ENCODE data around the gene TTC28. TPM values are rescaled to one million over a fixed set of nuclear protein-coding genes. Genes with fewer than 3 reads are reported as not detected.

Gene TTC28
- total and polyA plus RNA-seq, 7 donors: 0.23 to 102 (median 46.1) TPM

DNA sequence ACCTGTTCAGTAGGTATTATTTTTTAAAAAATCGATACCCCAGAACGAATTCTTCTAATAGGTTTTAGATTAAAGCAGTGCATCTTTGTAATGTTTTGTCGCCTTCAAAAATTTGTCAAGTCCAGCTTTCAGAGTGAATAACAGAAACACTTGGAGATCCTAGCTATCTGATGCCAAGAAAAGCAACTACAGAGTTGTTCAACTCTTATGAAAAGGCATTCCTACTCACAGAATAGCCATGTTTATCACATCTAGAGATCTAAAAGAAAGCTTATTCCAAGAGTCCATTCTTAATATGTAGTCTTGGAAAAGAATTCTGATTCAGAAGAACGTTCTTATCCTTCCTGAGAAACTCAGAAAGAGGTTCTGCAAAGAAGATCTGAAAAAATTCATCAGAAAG, 268.5 kb downstream of the TTC28 start:
- Histone ChIP-seq H3K27me3 (no peaks in the 10 kb centered on the region), H3K27ac (no peak overlapping the region), H3K9me3 (no peaks in the 10 kb centered on the region), H3K4me1 (peaks cover 0 to 43% (median 23%) of the 10 kb centered on the region in 4 donors), H3K36me3 (no peaks in the 10 kb centered on the region), H3K4me3 (no peak overlapping the region)
- WGBS, 2 donors: 85 to 88% methylated on average over 4 of the region's 4 CpGs
- no peak for TF ChIP-seq POLR2A (IDR thresholded peaks at IDR 0.05)
- no peak for TF ChIP-seq POLR2AphosphoS5 (IDR thresholded peaks at IDR 0.05)
- TF ChIP-seq, protein P1, sequence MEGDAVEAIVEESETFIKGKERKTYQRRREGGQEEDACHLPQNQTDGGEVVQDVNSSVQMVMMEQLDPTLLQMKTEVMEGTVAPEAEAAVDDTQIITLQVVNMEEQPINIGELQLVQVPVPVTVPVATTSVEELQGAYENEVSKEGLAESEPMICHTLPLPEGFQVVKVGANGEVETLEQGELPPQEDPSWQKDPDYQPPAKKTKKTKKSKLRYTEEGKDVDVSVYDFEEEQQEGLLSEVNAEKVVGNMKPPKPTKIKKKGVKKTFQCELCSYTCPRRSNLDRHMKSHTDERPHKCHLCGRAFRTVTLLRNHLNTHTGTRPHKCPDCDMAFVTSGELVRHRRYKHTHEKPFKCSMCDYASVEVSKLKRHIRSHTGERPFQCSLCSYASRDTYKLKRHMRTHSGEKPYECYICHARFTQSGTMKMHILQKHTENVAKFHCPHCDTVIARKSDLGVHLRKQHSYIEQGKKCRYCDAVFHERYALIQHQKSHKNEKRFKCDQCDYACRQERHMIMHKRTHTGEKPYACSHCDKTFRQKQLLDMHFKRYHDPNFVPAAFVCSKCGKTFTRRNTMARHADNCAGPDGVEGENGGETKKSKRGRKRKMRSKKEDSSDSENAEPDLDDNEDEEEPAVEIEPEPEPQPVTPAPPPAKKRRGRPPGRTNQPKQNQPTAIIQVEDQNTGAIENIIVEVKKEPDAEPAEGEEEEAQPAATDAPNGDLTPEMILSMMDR (IDR thresholded peaks at IDR 0.05): no peak
- TF ChIP-seq EP300 (IDR thresholded peaks at IDR 0.05): no peak
- intact Hi-C loops (cut with DNase I): no loop called here
- no peak for DNase-seq

DNA sequence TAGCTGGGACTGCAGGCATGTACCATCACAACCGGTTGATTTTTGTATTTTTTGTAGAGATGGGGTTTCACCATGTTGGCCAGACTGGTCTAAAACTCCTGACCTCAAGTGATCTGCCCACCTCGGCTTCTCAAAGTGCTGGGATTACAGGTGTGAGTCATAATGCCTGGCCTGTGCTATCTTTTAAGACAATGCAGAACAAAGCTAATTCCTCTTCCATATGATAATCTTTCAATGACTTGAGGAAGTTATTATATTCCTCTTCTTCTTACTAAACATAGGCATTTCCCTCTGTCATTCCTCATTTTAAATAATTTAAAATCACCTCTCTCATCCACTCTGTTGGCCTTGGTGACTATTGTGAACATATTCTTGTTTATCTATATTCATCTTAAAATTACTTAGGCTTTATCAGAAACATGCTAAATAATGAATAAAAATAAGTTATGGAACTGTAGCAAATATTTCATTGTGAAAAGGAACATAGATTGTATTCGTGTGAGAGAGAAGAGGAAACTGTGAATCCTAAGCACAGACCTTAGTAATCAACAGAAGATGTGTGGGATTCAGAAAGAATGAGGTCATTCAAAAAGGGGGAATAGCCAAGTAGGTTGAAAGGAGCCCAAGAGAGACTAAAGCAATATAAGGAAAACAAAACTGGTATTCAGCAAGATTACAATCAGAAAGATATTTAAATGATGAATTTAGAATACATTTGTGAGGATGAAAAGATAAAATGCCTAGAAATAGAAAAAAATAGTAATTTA, 269.4 kb downstream of the TTC28 start:
- intact Hi-C loops (cut with DNase I): no loop called here
- Histone ChIP-seq H3K4me1 (peaks cover 0 to 43% (median 23%) of the 10 kb centered on the region in 4 donors), H3K27ac (peak overlapping the region in 1 of 4 donors; percentile 9), H3K27me3 (no peaks in the 10 kb centered on the region), H3K9me3 (no peaks in the 10 kb centered on the region), H3K4me3 (no peak overlapping the region), H3K36me3 (no peaks in the 10 kb centered on the region)
- TF ChIP-seq POLR2A (IDR thresholded peaks at IDR 0.05): no peak
- no peak for TF ChIP-seq POLR2AphosphoS5 (IDR thresholded peaks at IDR 0.05)
- no peak for TF ChIP-seq EP300 (IDR thresholded peaks at IDR 0.05)
- TF ChIP-seq, protein P1 (IDR thresholded peaks at IDR 0.05): no peak
- DNase-seq: no peak
- 67 to 75% methylated on average over 3 of the region's 3 CpGs for WGBS, 2 donors

DNA sequence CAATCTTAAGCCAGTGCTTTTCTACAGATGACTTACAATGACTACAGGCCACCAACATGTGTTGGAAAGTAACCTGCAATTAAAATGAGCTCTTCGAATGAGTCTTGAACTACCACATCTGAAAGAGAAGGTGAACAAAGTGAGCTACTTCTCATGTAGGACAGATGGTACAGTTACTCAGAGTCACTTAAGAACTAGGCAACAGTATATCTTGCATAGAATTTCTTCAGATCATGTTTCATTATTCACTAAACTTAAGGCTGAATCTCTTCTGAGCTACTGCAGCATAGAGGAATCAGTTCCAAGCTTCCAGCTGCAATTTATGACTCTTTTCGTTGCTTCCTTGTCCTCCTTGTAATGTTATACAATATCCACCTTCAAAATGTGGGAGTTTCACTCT, 270.9 kb downstream of the TTC28 start:
- H3K9me3 ChIP-seq: no peaks in the 10 kb centered on the region
- TF ChIP-seq EP300 (IDR thresholded peaks at IDR 0.05) (no peak), POLR2A (IDR thresholded peaks at IDR 0.05) (no peak), POLR2AphosphoS5 (IDR thresholded peaks at IDR 0.05) (no peak)
- TF ChIP-seq, protein P1 (IDR thresholded peaks at IDR 0.05): no peak
- H3K27ac ChIP-seq: no peak overlapping the region
- no peak for DNase-seq
- no peaks in the 10 kb centered on the region for H3K27me3 ChIP-seq
- 41 to 59% methylated on average over 2 of the region's 2 CpGs for WGBS, 2 donors
- intact Hi-C loops (cut with DNase I): no loop called here
- no peak overlapping the region for H3K4me3 ChIP-seq
- peaks cover 0 to 32% (median 14%) of the 10 kb centered on the region in 4 donors for H3K4me1 ChIP-seq
- H3K36me3 ChIP-seq: no peaks in the 10 kb centered on the region

DNA sequence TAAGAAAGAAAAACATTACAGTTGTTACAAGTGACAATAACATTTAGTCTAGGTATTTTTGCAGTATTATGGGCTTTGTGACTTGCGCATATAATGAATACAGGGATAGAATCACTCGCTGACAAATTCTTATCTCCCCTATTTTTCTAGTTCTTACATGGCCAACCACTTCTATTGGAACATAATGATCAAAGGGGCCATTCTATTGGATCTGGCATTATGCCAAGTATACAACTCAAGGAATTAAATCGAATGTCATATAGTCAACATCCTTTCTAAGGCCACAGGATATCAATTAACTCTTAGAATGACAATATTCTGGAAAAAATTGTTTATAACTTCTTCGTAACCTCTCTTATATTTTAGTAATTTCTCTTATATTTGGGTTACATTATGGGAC, 272.0 kb downstream of the TTC28 start:
- H3K27me3 ChIP-seq: no peaks in the 10 kb centered on the region
- intact Hi-C loops (cut with DNase I): no loop called here
- DNase-seq: no peak
- TF ChIP-seq POLR2AphosphoS5 (IDR thresholded peaks at IDR 0.05): no peak
- H3K27ac ChIP-seq: no peak overlapping the region
- H3K36me3 ChIP-seq: no peaks in the 10 kb centered on the region
- no peaks in the 10 kb centered on the region for H3K9me3 ChIP-seq
- 75 to 86% methylated on average over 4 of the region's 4 CpGs for WGBS, 2 donors
- no peak overlapping the region for H3K4me3 ChIP-seq
- H3K4me1 ChIP-seq: peaks cover 0 to 27% (median 13%) of the 10 kb centered on the region in 4 donors

DNA sequence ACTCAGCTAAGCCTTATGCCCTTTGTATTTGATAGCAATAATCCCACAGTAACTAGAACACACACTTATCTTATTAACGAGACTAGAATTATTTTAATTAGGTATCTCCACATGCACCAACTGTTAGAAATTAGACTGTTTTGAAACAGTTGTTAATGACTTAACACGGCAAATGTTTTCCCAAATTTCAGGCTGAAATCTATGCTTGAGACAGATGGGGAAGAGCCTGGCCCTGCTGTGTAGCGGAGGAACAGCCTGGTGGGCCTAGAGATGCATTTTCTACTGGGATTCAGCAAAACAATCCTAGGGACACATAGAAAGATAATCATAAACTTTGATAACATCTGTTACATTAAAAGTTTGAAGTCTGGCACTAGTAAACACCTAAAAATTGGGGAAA, 273.4 kb downstream of the TTC28 start:
- no peaks in the 10 kb centered on the region for H3K27me3 ChIP-seq
- no peaks in the 10 kb centered on the region for H3K9me3 ChIP-seq
- DNase-seq: no peak
- TF ChIP-seq EP300 (IDR thresholded peaks at IDR 0.05): no peak
- TF ChIP-seq POLR2A (IDR thresholded peaks at IDR 0.05): no peak
- no peak for TF ChIP-seq POLR2AphosphoS5 (IDR thresholded peaks at IDR 0.05)
- TF ChIP-seq, protein P1 (IDR thresholded peaks at IDR 0.05): no peak
- WGBS, 2 donors: 94 to 96% methylated on average over 3 of the region's 3 CpGs
- no peak overlapping the region for H3K27ac ChIP-seq
- H3K4me1 ChIP-seq: peaks cover 0 to 22% (median 10%) of the 10 kb centered on the region in 4 donors
- intact Hi-C loops (cut with DNase I): no loop called here
- H3K4me3 ChIP-seq: no peak overlapping the region
- no peaks in the 10 kb centered on the region for H3K36me3 ChIP-seq

All from sigmoid colon (tissue), 7 donors.